GM12874 (cell line): ENCODE measurements around the gene CDKN2B.

Source experiments
- CTCF ChIP-seq: IDR thresholded peaks from 2 replicates; pipeline ENCODE4 v1.5.1; 2011; ENCODE audit warnings: low read depth, mild to moderate bottlenecking, control low read depth, low read length, moderate library complexity; ENCODE audit not compliant: insufficient read depth

Gene CDKN2B

DNA sequence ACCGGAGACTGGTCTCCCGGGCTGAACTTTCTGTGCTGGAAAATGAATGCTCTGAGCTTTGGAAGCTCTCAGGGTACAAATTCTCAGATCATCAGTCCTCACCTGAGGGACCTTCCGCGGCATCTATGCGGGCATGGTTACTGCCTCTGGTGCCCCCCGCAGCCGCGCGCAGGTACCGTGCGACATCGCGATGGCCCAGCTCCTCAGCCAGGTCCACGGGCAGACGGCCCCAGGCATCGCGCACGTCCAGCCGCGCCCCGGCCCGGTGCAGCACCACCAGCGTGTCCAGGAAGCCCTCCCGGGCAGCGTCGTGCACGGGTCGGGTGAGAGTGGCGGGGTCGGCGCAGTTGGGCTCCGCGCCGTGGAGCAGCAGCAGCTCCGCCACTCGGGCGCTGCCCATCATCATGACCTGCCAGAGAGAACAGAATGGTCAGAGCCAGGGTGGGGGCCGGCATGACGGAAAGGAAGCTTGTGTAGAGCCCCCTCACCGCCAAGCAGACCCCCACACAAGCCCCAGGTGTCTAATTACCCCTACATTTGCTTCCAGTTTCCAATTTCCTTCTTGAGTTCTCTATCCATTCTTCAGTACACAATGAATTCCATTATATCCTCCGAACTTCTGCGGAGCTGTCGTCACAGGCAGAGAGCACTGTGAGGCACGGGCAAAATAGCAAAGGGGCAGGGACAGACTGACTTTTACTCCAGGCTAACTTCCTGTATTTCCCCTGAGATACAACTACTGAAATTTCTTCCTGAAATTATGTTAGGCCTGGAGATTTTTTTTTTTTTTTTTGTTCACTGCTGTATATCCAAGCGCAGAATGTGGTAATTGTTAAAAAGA is 38.1 kb downstream of the CDKN2B start:
- no peak for TF ChIP-seq CTCF

GRCh38 chr9:21969951-21970799 is 38.9 kb downstream of the CDKN2B start:
- TF ChIP-seq CTCF = no peak

DNA sequence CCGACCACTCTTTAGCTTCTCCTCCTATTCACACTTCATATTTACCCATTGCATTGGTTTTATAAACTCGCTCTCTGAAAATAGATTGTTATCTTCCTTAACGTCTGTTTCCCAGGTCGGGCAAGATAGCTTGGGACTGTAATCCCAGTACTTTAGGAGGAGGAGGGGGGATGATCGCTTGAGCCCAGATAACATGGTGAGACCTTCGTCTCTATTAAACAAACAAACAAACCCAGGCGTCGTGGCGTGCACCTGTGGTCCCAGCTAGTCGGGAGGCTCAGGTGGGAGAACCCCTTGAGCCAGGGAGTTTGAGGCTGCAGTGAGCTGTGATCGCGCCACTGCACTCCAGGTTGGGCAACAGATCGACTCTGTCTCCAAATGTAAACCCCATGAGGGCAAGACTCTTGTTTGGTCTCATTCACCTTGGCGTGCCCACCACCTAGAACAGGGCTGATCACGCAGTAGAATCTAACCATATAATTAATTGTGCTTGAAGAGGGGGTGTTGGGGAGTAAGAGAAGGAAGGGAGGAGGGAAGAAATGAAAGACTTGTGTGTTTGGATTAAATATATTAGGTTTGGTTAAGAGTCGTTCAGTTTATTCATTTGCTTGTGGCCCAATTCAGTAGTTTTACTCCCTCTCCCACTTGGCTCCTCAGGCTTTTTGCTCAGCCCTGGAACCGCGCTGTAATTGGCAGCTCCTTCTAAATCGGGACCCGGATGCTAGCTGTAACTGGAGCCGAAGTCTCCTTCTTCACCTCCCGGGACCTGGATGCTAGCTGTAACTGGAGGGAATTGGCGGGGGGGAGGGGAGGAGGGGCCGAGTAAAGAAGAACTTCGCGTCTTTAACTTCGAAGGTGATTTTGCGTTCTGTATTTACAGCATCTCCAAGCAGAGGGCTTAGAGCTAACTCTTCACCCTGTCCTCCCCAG is 39.8 kb downstream of the CDKN2B start:
- TF ChIP-seq CTCF = no peak

- TF ChIP-seq CTCF = no peak
These were observed 40.6 kb downstream of the CDKN2B start for GRCh38 chr9:21968331-21969010.

DNA sequence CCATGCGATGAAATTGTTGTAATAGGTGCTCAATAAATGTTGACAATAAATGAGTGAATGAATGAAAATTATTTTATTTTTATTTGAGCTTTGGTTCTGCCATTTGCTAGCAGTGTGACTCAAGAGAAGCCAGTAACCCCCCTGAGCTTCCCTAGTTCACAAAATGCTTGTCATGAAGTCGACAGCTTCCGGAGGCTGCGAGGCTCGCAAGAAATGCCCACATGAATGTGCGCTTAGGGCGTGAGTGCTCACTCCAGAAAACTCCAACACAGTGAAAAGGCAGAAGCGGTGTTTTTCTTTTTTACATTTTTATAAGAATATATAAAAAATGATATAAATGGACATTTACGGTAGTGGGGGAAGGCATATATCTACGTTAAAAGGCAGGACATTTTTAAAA is 41.4 kb downstream of the CDKN2B start:
- no peak for TF ChIP-seq CTCF

- TF ChIP-seq CTCF = no peak
These were observed 41.9 kb downstream of the CDKN2B start for GRCh38 chr9:21967169-21967568.
